Breast epithelium (tissue), 3 donors: Measurements from ENCODE around the gene RPLP1.

Source experiments
- CTCF ChIP-seq, 3 donors: fragments of 450-650 bp; IDR thresholded peaks; one replicate each; pipeline ENCODE4 v1.5.1; 2016 to 2017; ENCODE audit warnings: antibody characterized with exemption in 3 of 3, mild to moderate bottlenecking in 3 of 3, moderate library complexity in 3 of 3
- POLR2A ChIP-seq: fragments of 450-650 bp; IDR thresholded peaks from one replicate; pipeline ENCODE4 v1.6.1; 2016; ENCODE audit warnings: antibody characterized with exemption, mild to moderate bottlenecking, moderate library complexity
- POLR2AphosphoS5 ChIP-seq, 3 donors: sonication (generic); formaldehyde crosslinking; IDR thresholded peaks; one replicate each; pipeline ENCODE4 v1.6.1; 2017; ENCODE audit warnings: antibody characterized with exemption in 3 of 3

GRCh38 chr15:69459066-69459465 lies 6.4 kb downstream of the RPLP1 start:
- TF ChIP-seq CTCF (IDR thresholded peaks at IDR 0.05) (no peak), POLR2A (no peak), POLR2AphosphoS5 (IDR thresholded peaks at IDR 0.05) (no peak)
